NCI-H1105 treated with DMSO at 0.1 percent for 48 hours (cell line): ENCODE measurements around the gene LMX1B.

ENCODE experiments used
- DNase-seq: peaks from one replicate; lab custom pipeline; 2025; lab: John Stamatoyannopoulos, UW

LMX1B gene

GRCh38 chr9:126677188-126678084, 63.7 kb downstream of the LMX1B start:
- no peak for DNase-seq

GRCh38 chr9:126678989-126679388, 65.3 kb downstream of the LMX1B start:
- DNase-seq = no peak

- DNase-seq = no peak
Observed at GRCh38 chr9:126681336-126681735, 67.6 kb downstream of the LMX1B start.

- DNase-seq = no peak
Observed at GRCh38 chr9:126682113-126682810, 68.5 kb downstream of the LMX1B start.

GRCh38 chr9:126682928-126683697, 69.4 kb downstream of the LMX1B start:
- no peak for DNase-seq

- DNase-seq = no peak
Observed at GRCh38 chr9:126683698-126684044, 69.9 kb downstream of the LMX1B start.

- no peak for DNase-seq
Observed at GRCh38 chr9:126684345-126684744, 70.6 kb downstream of the LMX1B start.

GRCh38 chr9:126684965-126685465, 71.3 kb downstream of the LMX1B start:
- no peak for DNase-seq

- no peak for DNase-seq
Observed at GRCh38 chr9:126687930-126688461, 74.3 kb downstream of the LMX1B start.

- no peak for DNase-seq
Observed at GRCh38 chr9:126688617-126689016, 74.9 kb downstream of the LMX1B start.

GRCh38 chr9:126689027-126689825, 75.5 kb downstream of the LMX1B start:
- no peak for DNase-seq

GRCh38 chr9:126690431-126691051, 76.8 kb downstream of the LMX1B start:
- DNase-seq = peak; percentile 31

GRCh38 chr9:126692041-126692758, 78.5 kb downstream of the LMX1B start:
- no peak for DNase-seq

- DNase-seq = no peak
Observed at GRCh38 chr9:126692759-126693427, 79.2 kb downstream of the LMX1B start.

- DNase-seq = no peak
Observed at GRCh38 chr9:126693428-126693944, 79.8 kb downstream of the LMX1B start.

GRCh38 chr9:126694206-126695081, 80.7 kb downstream of the LMX1B start:
- DNase-seq = no peak

GRCh38 chr9:126695186-126695585, 81.5 kb downstream of the LMX1B start:
- DNase-seq = no peak

GRCh38 chr9:126695701-126696400, 82.1 kb downstream of the LMX1B start:
- DNase-seq = no peak
